Epithelial cell of esophagus (primary cell): ENCODE data around the gene FAM163A.

Source experiments
- DNase-seq: peaks from one replicate; pipeline ENCODE4 v3.0.0; 2010; ENCODE audit warnings: low read depth
- H3K4me3 ChIP-seq: 2 replicates; pipeline ENCODE4 v1.5.1; 2011; ENCODE audit warnings: mild to moderate bottlenecking, low read length, control low read depth
- TF ChIP-seq, protein P1 (sequence below): IDR thresholded peaks from 2 replicates; pipeline ENCODE4 v1.5.1; 2011; ENCODE audit warnings: low read depth, mild to moderate bottlenecking, low read length, control low read depth, inconsistent platforms; ENCODE audit not compliant: insufficient read depth; ENCODE audit errors: missing control alignments

FAM163A gene

DNA sequence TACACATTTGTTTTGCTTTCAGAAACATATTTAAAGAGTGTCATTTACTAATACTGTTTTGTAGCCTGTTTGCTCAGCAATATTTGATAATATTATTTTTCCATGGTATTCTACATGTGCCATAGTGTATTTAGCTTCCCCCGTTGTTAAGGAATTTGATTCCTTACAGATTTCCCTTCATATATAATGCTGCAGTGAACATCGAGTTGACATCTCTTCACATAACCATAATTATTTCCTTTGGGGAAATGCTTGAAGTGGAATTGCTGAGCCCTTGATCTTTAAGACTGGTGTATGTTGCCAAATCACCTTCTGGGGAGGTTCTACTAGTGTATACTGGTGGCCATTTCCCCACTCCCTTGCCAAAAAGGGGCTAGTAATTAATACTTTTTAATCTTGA, 42.6 kb downstream of the FAM163A start:
- no peak for DNase-seq
- TF ChIP-seq, protein P1, sequence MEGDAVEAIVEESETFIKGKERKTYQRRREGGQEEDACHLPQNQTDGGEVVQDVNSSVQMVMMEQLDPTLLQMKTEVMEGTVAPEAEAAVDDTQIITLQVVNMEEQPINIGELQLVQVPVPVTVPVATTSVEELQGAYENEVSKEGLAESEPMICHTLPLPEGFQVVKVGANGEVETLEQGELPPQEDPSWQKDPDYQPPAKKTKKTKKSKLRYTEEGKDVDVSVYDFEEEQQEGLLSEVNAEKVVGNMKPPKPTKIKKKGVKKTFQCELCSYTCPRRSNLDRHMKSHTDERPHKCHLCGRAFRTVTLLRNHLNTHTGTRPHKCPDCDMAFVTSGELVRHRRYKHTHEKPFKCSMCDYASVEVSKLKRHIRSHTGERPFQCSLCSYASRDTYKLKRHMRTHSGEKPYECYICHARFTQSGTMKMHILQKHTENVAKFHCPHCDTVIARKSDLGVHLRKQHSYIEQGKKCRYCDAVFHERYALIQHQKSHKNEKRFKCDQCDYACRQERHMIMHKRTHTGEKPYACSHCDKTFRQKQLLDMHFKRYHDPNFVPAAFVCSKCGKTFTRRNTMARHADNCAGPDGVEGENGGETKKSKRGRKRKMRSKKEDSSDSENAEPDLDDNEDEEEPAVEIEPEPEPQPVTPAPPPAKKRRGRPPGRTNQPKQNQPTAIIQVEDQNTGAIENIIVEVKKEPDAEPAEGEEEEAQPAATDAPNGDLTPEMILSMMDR, result no peak
- H3K4me3 ChIP-seq, result no peak overlapping the region

DNA sequence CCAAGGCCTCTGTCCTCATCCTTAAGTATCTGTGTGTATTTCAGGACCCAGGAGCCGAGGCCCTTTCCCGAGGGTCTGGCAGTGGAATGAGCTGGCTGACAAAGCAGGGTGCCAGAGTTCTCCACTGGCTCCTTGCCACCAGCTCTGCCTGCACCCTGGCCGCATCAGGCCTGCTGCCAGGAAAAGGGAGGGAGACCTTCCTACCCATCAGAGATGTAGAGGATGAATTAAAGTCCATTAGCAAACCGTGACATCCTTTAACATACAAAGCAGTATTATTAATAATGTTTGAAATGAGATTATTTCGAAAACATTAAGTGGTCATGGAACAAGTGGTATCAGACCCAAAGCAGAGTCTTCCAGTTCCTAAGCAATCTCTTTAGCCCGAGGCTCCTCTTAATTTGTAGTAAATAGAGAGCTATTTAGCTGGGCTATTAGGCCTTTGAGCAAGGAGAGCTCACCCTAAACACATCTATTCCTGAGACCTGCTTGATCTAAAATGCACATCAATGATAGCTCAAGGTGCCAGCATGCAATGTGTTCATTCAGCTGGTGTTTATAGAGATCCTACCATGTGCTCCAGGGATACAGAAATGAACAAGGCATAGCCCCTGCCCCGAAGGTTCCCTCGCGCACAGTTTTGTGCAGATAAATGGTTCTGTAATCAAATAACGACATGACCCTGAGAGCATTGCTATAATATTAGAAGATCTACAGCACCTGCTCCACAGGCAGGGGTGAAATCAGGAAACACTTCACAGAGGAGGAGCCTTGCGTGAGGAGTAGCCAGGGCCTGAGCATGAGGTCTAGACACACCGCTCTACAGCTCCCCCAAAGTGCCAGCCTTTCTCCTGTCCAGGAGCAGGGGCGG, 44.0 kb downstream of the FAM163A start:
- DNase-seq, result no peak
- TF ChIP-seq, protein P1, result no peak
- no peak overlapping the region for H3K4me3 ChIP-seq

DNA sequence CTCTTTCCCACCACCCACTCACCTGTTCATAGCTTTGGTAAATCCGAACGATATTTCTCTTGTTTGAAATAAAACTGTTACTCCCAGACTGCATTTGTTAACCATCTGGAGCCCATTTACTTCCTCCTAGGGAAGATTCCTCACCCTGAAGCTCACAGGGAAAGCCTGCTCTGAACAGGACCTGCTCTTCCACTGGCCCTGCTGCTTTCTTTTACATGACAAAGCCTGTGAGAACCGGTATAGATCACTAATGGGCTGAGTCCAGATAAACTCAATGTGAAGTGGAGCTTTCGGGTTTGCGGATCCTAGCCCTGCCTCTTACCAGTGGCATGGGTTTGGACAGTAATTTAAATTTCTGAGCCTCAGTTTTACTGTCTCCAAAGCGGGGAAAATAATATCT, 45.2 kb downstream of the FAM163A start:
- no peak for DNase-seq
- TF ChIP-seq, protein P1, result no peak
- H3K4me3 ChIP-seq, result no peak overlapping the region

DNA sequence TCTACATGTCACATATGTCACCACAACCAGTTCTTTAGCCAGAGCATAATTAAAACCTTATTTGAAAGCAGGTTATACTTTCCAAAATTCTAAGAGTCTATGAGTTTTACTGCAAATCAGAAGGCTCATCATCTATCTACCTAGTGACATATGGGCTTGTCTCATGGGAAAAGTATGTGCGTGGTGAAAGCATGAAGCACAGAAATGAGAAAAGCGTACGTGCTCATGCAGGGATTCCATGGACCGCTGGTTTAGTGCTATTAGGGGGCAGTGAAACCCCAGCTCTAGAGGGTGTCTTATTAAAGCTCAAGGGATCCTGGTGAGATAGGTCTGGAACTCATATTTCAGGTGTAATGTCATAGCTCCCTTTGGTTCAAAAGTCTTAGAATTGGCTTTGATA, 50.2 kb downstream of the FAM163A start:
- H3K4me3 ChIP-seq, result no peak overlapping the region
- TF ChIP-seq, protein P1, result no peak
- no peak for DNase-seq

DNA sequence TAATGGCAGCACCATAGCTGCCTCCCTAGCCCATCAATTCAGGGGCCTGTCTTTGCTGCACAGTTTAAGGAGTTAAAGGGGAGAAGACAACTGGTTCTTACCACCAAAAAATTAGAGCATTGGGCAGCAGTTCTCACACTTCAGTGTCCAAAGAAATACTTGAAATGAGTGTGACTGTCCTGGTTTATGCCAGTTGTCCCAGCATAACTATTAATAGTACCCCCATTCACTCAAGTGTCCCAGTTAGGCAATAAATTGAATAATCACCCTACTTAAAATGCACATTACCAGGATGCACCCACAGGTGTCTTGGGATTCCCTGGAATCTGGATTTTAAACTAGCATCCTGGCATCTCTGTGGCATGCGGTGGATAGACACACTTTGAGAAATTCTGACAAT, 51.1 kb downstream of the FAM163A start:
- H3K4me3 ChIP-seq, result no peak overlapping the region
- TF ChIP-seq, protein P1, result no peak

DNA sequence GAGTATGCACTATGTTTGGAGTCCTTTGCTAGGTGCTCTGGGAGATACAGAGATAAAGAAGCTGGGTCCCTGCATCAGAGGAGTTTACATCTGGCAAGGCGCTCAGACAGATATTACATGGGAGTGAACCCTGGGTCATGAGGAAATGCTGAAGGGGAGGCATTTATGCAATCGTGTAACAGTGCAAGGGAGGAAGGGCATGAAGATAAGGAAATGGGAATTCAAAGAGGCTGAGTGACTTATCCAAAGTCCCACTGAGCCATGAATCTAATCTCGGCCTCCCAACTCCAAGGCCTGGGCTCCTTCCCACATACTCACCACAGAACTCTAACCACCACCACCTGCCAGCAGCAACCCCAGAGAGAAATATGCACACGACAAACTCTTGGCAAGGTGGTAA, 51.6 kb downstream of the FAM163A start:
- no peak overlapping the region for H3K4me3 ChIP-seq
- TF ChIP-seq, protein P1, result no peak
- DNase-seq, result no peak

More for the DNA sequence above, 51.1 kb downstream of the FAM163A start:
- no peak for DNase-seq
